Transverse colon (tissue), 4 donors: ENCODE data around the gene GRAMD1B. TPM values are rescaled to one million over a fixed set of nuclear protein-coding genes. Genes with fewer than 3 reads are reported as not detected.
"Not testable (repeated sequence)": the region's sequence is repeated elsewhere in the genome, so short reads cannot be mapped to it uniquely, and the experiment has no call there.

Experiments
- DNase-seq: peaks from one replicate; pipeline ENCODE4 v3.0.0-alpha.2; 2019
- H3K27ac ChIP-seq, 4 donors: fragments of 200-600 bp; sonication (generic); 2 replicates each; pipeline ENCODE4 v1.5.1; 2016 to 2018; ENCODE audit warnings: inconsistent platforms in 4 of 4
- H3K27me3 ChIP-seq: fragments of 200-600 bp; sonication (generic); 2 replicates; pipeline ENCODE4 v1.5.1; 2017; ENCODE audit warnings: inconsistent platforms
- H3K36me3 ChIP-seq, 4 donors: fragments of 200-600 bp; sonication (generic); 2 replicates each; pipeline ENCODE4 v1.5.1; 2017 to 2019; ENCODE audit warnings: inconsistent platforms in 4 of 4
- H3K4me1 ChIP-seq, 4 donors: fragments of 200-600 bp; sonication (generic); 2 replicates each; pipeline ENCODE4 v1.5.1; 2017 to 2020; ENCODE audit warnings: inconsistent platforms in 4 of 4
- H3K4me3 ChIP-seq, 4 donors: fragments of 200-600 bp; sonication (generic); 1 replicate in 1 of 4; 2 replicates in 3 of 4; pipeline versions ENCODE4 v1.5.1 to v1.6.1; 2017 to 2019; ENCODE audit warnings: inconsistent platforms in 4 of 4
- H3K9me3 ChIP-seq, 2 donors: fragments of 200-600 bp; sonication (generic); 2 replicates each; pipeline ENCODE4 v1.5.1; 2017 to 2019; ENCODE audit warnings: inconsistent platforms in 2 of 2
- EP300 ChIP-seq: sonication (generic); formaldehyde crosslinking; IDR thresholded peaks from one replicate; pipeline ENCODE4 v1.6.1; 2017; ENCODE audit warnings: antibody characterized with exemption, low read depth
- POLR2A ChIP-seq: fragments of 450-650 bp; IDR thresholded peaks from one replicate; pipeline ENCODE4 v1.6.1; 2016; ENCODE audit warnings: antibody characterized with exemption, mild to moderate bottlenecking, moderate library complexity
- POLR2AphosphoS5 ChIP-seq, 3 donors: sonication (generic); formaldehyde crosslinking; IDR thresholded peaks; one replicate each; pipeline ENCODE4 v1.6.1; 2016; ENCODE audit warnings: antibody characterized with exemption in 3 of 3
- WGBS, 2 donors: methylation state at CpG; one replicate each; pipeline ENCODE4 v1.1.5; 2018; ENCODE audit warnings: low coverage in 1 of 2; 5-methylcytosine and 5-hydroxymethylcytosine counted together
- in situ Hi-C, 4 donors: fragments of 200-750 bp; cut with MboI; loops; one replicate each; pipeline versions ENCODE4 v1.15.0 to v1.15.1; 2017; ENCODE audit warnings: low sequenced_read_pairs in 3 of 4, low pct_ligation_motif_present in 1 of 4, low pct_unique_long_range_greater_than_20kb in 1 of 4
- intact Hi-C: fragments of 100-400 bp; cut with DNase I; formaldehyde crosslinking; loops from one replicate; pipeline ENCODE4 v1.15.1; 2023; ENCODE audit warnings: low total_unique reads
- total RNA-seq, 4 donors: library from RNA; depleted of rRNA; stranded (reverse); fragments of >200 nt; gene quantifications; one replicate each; pipeline ENCODE4 v1.1.0, GENCODE V29; 2016
- TF ChIP-seq, protein P1 (sequence below), 5 experiments: fragments of 200-600 bp in 3 of 5; fragments of 450-650 bp in 2 of 5; sonication (generic) in 3 of 5; IDR thresholded peaks; 1 replicate in 2 of 5; 2 replicates in 3 of 5; pipeline ENCODE4 v1.5.1; 2016 to 2017; ENCODE audit warnings: antibody characterized with exemption in 5 of 5, inconsistent platforms in 3 of 5, mild to moderate bottlenecking in 2 of 5, moderate library complexity in 1 of 5

GRAMD1B gene
- total RNA-seq, 4 donors from 2014 or later = 4.3 to 58.4 (median 9.9) TPM

DNA sequence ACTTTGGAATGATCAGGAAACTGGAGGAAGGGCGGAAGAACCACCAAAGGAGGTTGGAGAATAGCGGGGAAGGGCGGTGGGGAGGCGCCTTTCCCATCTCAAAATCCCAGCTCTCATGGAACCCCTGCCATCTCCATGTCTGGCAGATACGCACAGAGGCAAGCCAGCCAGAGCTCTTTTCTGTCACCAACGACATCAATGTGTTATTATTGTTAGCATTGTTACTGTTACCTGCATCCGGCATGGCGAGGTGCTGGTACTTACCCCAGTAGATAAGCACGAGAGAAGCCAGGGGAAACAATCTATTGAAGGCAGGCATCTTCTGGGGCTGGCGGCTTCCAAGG is 223.4 kb downstream of the GRAMD1B start:
- in situ Hi-C loops (no loop called here), intact Hi-C loops (no loop called here)
- peak overlapping the region in 1 of 4 donors; percentile 54 for H3K4me3 ChIP-seq
- 19 to 20% methylated on average over 4 to 10 of the region's 10 CpGs for WGBS, 2 donors
- peaks cover 52% of the 10 kb centered on the region for H3K27me3 ChIP-seq
- no peaks in the 10 kb centered on the region for H3K9me3 ChIP-seq
- H3K4me1 ChIP-seq = peaks cover 0 to 19% (median 15%) of the 10 kb centered on the region in 4 donors
- DNase-seq = no peak
- no peak overlapping the region for H3K27ac ChIP-seq
- no peaks in the 10 kb centered on the region for H3K36me3 ChIP-seq
- TF ChIP-seq POLR2AphosphoS5 (IDR thresholded peaks at IDR 0.05) (no peak), EP300 (no peak), POLR2A (no peak)
- TF ChIP-seq, protein P1, sequence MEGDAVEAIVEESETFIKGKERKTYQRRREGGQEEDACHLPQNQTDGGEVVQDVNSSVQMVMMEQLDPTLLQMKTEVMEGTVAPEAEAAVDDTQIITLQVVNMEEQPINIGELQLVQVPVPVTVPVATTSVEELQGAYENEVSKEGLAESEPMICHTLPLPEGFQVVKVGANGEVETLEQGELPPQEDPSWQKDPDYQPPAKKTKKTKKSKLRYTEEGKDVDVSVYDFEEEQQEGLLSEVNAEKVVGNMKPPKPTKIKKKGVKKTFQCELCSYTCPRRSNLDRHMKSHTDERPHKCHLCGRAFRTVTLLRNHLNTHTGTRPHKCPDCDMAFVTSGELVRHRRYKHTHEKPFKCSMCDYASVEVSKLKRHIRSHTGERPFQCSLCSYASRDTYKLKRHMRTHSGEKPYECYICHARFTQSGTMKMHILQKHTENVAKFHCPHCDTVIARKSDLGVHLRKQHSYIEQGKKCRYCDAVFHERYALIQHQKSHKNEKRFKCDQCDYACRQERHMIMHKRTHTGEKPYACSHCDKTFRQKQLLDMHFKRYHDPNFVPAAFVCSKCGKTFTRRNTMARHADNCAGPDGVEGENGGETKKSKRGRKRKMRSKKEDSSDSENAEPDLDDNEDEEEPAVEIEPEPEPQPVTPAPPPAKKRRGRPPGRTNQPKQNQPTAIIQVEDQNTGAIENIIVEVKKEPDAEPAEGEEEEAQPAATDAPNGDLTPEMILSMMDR (IDR thresholded peaks at IDR 0.05) = no peak

DNA sequence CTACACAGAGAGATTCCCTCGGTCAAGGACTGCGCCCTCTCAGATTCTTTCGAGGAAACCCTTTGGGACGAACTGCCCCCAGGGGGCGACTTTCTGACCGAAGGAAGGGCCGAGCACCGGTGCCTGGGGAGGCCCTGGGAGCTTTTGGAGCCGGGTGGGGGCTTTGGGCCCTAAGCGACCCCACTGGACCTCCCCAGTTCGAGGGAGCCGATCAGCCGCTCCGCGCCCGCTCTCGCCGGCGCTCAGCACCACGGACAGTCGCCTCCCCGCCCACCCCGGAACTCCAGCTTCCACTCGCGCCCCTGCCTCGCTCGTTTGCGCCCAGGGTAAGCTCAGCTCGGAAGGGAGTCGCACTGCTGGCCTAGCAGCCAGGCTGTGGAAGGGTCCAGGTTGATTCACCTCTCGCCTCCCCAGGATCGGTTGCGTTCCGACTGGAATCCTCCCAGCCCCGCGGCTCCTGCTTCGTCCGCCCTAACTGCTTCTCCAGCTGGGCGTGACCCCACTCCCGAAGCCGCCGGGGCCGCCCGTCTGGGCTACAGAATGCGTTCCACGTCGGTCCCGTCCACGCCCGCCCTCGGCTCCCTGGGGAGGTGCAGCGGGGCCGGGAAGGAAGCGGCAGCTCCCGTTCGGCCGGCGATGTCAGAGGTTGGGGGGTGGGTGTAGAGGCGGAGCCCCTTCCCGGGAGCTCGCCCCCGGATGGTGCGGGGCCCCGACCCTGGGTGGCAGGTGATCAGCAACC is 223.9 kb downstream of the GRAMD1B start:
- in situ Hi-C loops = no loop called here
- Histone ChIP-seq H3K9me3 (no peaks in the 10 kb centered on the region), H3K4me1 (peaks cover 0 to 19% (median 15%) of the 10 kb centered on the region in 4 donors), H3K4me3 (peak overlapping the region; percentile 17 to 54 (median 38)), H3K27me3 (peaks cover 49% of the 10 kb centered on the region), H3K36me3 (no peaks in the 10 kb centered on the region), H3K27ac (peak overlapping the region in 3 of 4 donors; percentile 1 to 33 (median 26))
- DNase-seq = peak; percentile 25
- TF ChIP-seq, protein P1 (IDR thresholded peaks at IDR 0.05) = peak in 1 of 5 experiments; percentile 3
- TF ChIP-seq POLR2A = no peak
- TF ChIP-seq EP300 = no peak
- no peak for TF ChIP-seq POLR2AphosphoS5 (IDR thresholded peaks at IDR 0.05)
- WGBS, 2 donors = 3% methylated on average over 49 of the region's 64 CpGs; no CpG with 5 or more reads in 1 of the 2 donors
- intact Hi-C loops = loop anchor here (1.0 kb wide), 1 partner anchor 37 kb away; no protein-coding TSS in a partner anchor

DNA sequence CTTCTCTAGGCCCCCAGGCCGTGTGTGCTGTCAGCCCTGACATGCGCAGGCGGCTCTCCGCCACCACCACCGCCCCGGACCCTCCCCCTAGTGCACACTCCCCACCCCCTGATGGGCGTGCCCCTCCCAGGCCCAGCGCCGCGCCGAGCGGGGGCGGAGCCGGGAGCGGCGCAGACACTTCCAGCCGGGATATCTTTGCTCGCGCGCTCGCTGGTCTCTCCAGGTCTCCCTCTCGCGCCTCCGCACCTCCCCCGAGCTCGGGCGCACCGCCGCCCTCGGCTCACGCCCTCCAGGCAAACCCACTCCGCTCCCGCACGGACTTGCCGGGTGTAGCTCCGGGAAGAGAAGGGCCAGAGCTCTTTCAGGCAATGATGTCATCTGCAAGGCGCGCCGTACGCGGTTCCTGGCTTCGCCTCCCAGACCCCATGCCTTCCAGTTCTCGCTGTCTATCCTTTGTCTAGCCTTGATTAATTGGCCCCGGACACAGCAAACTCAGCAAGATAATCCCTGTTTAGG is 224.6 kb downstream of the GRAMD1B start, which contains the start of gene SCN3B:
SCN3B (minus strand) TSS at position 59 of the 516 bp plus-strand sequence. CDS start 823 bp downstream, outside the sequence.
- Histone ChIP-seq H3K9me3 (no peaks in the 10 kb centered on the region), H3K27me3 (peaks cover 49% of the 10 kb centered on the region), H3K4me3 (peak within 1 kb of the TSS; percentile 17 to 54 (median 38)), H3K27ac (peak within 1 kb of the TSS in 3 of 4 donors; percentile 1 to 33 (median 26)), H3K36me3 (no peaks in the 10 kb centered on the region), H3K4me1 (peaks cover 0 to 19% (median 15%) of the 10 kb centered on the region in 4 donors)
- WGBS, 2 donors = 9% methylated on average over 20 of the region's 44 CpGs; no CpG with 5 or more reads in 1 of the 2 donors
- in situ Hi-C loops = no loop called here
- TF ChIP-seq POLR2AphosphoS5 (IDR thresholded peaks at IDR 0.05) (peak in 1 of 3 donors; percentile 37), POLR2A (no peak)
- TF ChIP-seq, protein P1 (IDR thresholded peaks at IDR 0.05) = no peak
- intact Hi-C loops = loop anchor here (1.0 kb wide), 1 partner anchor 37 kb away; no protein-coding TSS in a partner anchor
- peak; percentile 57 for DNase-seq

DNA sequence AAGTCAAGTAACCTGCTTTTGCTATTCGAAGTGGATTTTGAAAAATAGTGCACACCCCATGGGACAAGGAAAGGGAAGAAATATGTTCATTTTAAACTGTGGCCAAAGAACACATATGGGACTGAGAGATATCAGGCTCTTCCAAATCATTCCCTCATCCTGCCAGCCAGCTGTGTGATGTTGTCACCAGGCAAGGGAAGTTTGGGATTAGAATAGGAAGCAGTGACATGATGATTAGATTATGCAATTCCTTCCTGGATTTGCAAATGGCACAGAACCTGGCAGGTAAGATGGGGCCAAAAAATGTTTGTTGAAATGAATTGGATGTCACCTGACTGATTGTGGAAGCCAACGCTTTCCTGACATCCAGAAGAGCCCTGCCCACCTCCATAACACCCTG is 229.2 kb downstream of the GRAMD1B start:
- no peak overlapping the region for H3K27ac ChIP-seq
- peaks cover 0 to 11% (median 10%) of the 10 kb centered on the region in 4 donors for H3K4me1 ChIP-seq
- H3K36me3 ChIP-seq = no peaks in the 10 kb centered on the region
- TF ChIP-seq, protein P1 (IDR thresholded peaks at IDR 0.05) = no peak
- TF ChIP-seq POLR2A (no peak), EP300 (no peak), POLR2AphosphoS5 (IDR thresholded peaks at IDR 0.05) (no peak)
- peaks cover 12% of the 10 kb centered on the region for H3K27me3 ChIP-seq
- H3K9me3 ChIP-seq = no peaks in the 10 kb centered on the region
- H3K4me3 ChIP-seq = no peak overlapping the region
- no peak for DNase-seq
- WGBS, 2 donors = 78 to 83% methylated on average over 1 to 2 of the region's 2 CpGs
- in situ Hi-C loops = no loop called here
- intact Hi-C loops = no loop called here

DNA sequence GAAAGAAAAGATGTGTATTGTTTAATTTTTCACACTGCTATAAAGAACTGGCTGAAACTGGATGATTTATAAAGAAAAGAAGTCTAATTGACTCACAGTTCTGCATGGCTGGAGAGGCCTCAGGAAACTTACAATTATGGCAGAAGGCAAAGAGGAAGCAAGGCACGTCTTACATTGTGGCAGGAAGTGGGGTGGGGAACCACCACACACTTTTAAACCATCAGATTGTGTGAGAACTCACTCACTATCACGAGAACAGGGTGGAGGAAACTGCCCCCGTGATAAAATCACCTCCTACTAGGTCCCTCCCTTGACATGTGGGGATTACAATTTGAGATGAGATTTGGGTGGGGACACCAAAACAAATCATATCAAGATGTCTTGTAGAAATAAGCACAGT is 229.9 kb downstream of the GRAMD1B start:
- WGBS, 2 donors = 23% methylated on average over 3 of the region's 3 CpGs; no CpG with 5 or more reads in 1 of the 2 donors

More for the DNA sequence above, 229.9 kb downstream of the GRAMD1B start:
- H3K4me1 ChIP-seq, in situ Hi-C loops, H3K27me3 ChIP-seq, intact Hi-C loops, DNase-seq, H3K27ac ChIP-seq, H3K9me3 ChIP-seq, H3K36me3 ChIP-seq, H3K4me3 ChIP-seq: not testable (repeated sequence)
